ENCODE data around the gene CTNNA3. TPM values are rescaled to one million over a fixed set of nuclear protein-coding genes. Genes with fewer than 3 reads are reported as not detected.
"Not testable (repeated sequence)": the region's sequence is repeated elsewhere in the genome, so short reads cannot be mapped to it uniquely, and the experiment has no call there.

The CTNNA3 gene
- total RNA-seq, 1 experiment from 2014 or later, result 0.20 TPM

GRCh38 chr10:67725567-67725966 is 29.6 kb upstream of the CTNNA3 start:
- BruUV-seq (replicated peaks), result no TSS peak
- TF ChIP-seq CTCF (IDR thresholded peaks at IDR 0.05; ENCODE audit: insufficient read depth in 1 of 2, low read depth in 1 of 2, low read length in 1 of 2, severe bottlenecking in 1 of 2, unreplicated experiment in 1 of 2), result no peak
- intact Hi-C loops (cut with micrococcal nuclease; ENCODE audit: unreplicated experiment), result no loop called here

GRCh38 chr10:67723601-67724000 is 27.6 kb upstream of the CTNNA3 start:
- no peak for TF ChIP-seq CTCF (IDR thresholded peaks at IDR 0.05; ENCODE audit: insufficient read depth in 1 of 2, low read depth in 1 of 2, low read length in 1 of 2, severe bottlenecking in 1 of 2, unreplicated experiment in 1 of 2)
- H3K4me3 ChIP-seq (ENCODE audit: low read depth, low read length), result no peak overlapping the region
- ChIA-PET CTCF (interaction anchor here (1.1 kb wide), 1 partner anchor 56 kb away, joined by 3 read pairs; no protein-coding TSS in a partner anchor), POLR2A (no interaction called here)
- no peaks in the 10 kb centered on the region; the same call in 1 of the 2 replicates for H3K27me3 ChIP-seq (replicated peaks; ENCODE audit: control insufficient read depth, insufficient read depth, low read length)
- intact Hi-C loops (cut with micrococcal nuclease; ENCODE audit: unreplicated experiment), result no loop called here
- Mint-ChIP-seq H3K4me1 (ENCODE audit: low read depth, unreplicated experiment) (no peaks in the 10 kb centered on the region), H3K36me3 (ENCODE audit: insufficient read depth, unreplicated experiment) (no peaks in the 10 kb centered on the region), H3K27ac (ENCODE audit: unreplicated experiment) (no peak overlapping the region), H3K27me3 (ENCODE audit: insufficient read depth, unreplicated experiment) (peaks cover 22% of the 10 kb centered on the region), H3K9me3 (ENCODE audit: unreplicated experiment) (peaks cover 9% of the 10 kb centered on the region), H3K4me3 (ENCODE audit: unreplicated experiment) (no peak overlapping the region)
- BruUV-seq (replicated peaks), result no TSS peak
- no peaks in the 10 kb centered on the region for H3K36me3 ChIP-seq (ENCODE audit: control insufficient read depth, insufficient read depth, low read length)
- H3K9me3 ChIP-seq, result no peaks in the 10 kb centered on the region
- H3K4me1 ChIP-seq, result no peaks in the 10 kb centered on the region
- DNase-seq, result no peak

More at GRCh38 chr10:67725567-67725966, 29.6 kb upstream of the CTNNA3 start:
- H3K27me3 ChIP-seq (replicated peaks; ENCODE audit: control insufficient read depth, insufficient read depth, low read length), result no peaks in the 10 kb centered on the region; the same call in 1 of the 2 replicates
- H3K4me1 Mint-ChIP-seq (ENCODE audit: low read depth, unreplicated experiment), result no peaks in the 10 kb centered on the region
- ChIA-PET POLR2A (no interaction called here), CTCF (no interaction called here)
- H3K4me1 ChIP-seq, result no peaks in the 10 kb centered on the region
- no peaks in the 10 kb centered on the region for H3K36me3 ChIP-seq (ENCODE audit: control insufficient read depth, insufficient read depth, low read length)
- no peak for DNase-seq
- H3K9me3 ChIP-seq, result no peaks in the 10 kb centered on the region
- no peak overlapping the region for H3K4me3 Mint-ChIP-seq (ENCODE audit: unreplicated experiment)
- H3K36me3 Mint-ChIP-seq (ENCODE audit: insufficient read depth, unreplicated experiment), result no peaks in the 10 kb centered on the region
- no peaks in the 10 kb centered on the region for H3K9me3 Mint-ChIP-seq (ENCODE audit: unreplicated experiment)
- H3K27me3 Mint-ChIP-seq (ENCODE audit: insufficient read depth, unreplicated experiment), result peaks cover 12% of the 10 kb centered on the region
- no peak overlapping the region for H3K4me3 ChIP-seq (ENCODE audit: low read depth, low read length)
- H3K27ac Mint-ChIP-seq (ENCODE audit: unreplicated experiment), result no peak overlapping the region

GRCh38 chr10:67722113-67722512 is 26.1 kb upstream of the CTNNA3 start:
- Mint-ChIP-seq H3K27me3 (ENCODE audit: insufficient read depth, unreplicated experiment) (peaks cover 23% of the 10 kb centered on the region), H3K9me3 (ENCODE audit: unreplicated experiment) (peaks cover 9% of the 10 kb centered on the region), H3K36me3 (ENCODE audit: insufficient read depth, unreplicated experiment) (no peaks in the 10 kb centered on the region), H3K27ac (ENCODE audit: unreplicated experiment) (no peak overlapping the region), H3K4me1 (ENCODE audit: low read depth, unreplicated experiment) (no peaks in the 10 kb centered on the region), H3K4me3 (ENCODE audit: unreplicated experiment) (no peak overlapping the region)
- Histone ChIP-seq H3K4me1 (no peaks in the 10 kb centered on the region), H3K4me3 (ENCODE audit: low read depth, low read length) (no peak overlapping the region), H3K9me3 (no peaks in the 10 kb centered on the region), H3K36me3 (ENCODE audit: control insufficient read depth, insufficient read depth, low read length) (no peaks in the 10 kb centered on the region), H3K27me3 (replicated peaks; ENCODE audit: control insufficient read depth, insufficient read depth, low read length) (no peaks in the 10 kb centered on the region; the same call in 1 of the 2 replicates)
- intact Hi-C loops (cut with micrococcal nuclease; ENCODE audit: unreplicated experiment), result no loop called here
- CTCF ChIA-PET, result no interaction called here
- no TSS peak for BruUV-seq (replicated peaks)
- TF ChIP-seq CTCF (IDR thresholded peaks at IDR 0.05; ENCODE audit: insufficient read depth in 1 of 2, low read depth in 1 of 2, low read length in 1 of 2, severe bottlenecking in 1 of 2, unreplicated experiment in 1 of 2), result no peak
- DNase-seq, result no peak
- POLR2A ChIA-PET, result no interaction called here

GRCh38 chr10:67716455-67716854 is 20.5 kb upstream of the CTNNA3 start:
- BruUV-seq (replicated peaks); CTCF ChIA-PET; H3K36me3 ChIP-seq (ENCODE audit: control insufficient read depth, insufficient read depth, low read length); H3K4me1 Mint-ChIP-seq (ENCODE audit: low read depth, unreplicated experiment); POLR2A ChIA-PET; H3K4me1 ChIP-seq; H3K27me3 ChIP-seq (replicated peaks; ENCODE audit: control insufficient read depth, insufficient read depth, low read length); DNase-seq; H3K4me3 Mint-ChIP-seq (ENCODE audit: unreplicated experiment); H3K4me3 ChIP-seq (ENCODE audit: low read depth, low read length); intact Hi-C loops (cut with micrococcal nuclease; ENCODE audit: unreplicated experiment); H3K27ac Mint-ChIP-seq (ENCODE audit: unreplicated experiment); H3K36me3 Mint-ChIP-seq (ENCODE audit: insufficient read depth, unreplicated experiment): not testable (repeated sequence)
- peaks cover 11% of the 10 kb centered on the region for H3K9me3 ChIP-seq
- Mint-ChIP-seq H3K27me3 (ENCODE audit: insufficient read depth, unreplicated experiment) (peaks cover 19% of the 10 kb centered on the region), H3K9me3 (ENCODE audit: unreplicated experiment) (peaks cover 18% of the 10 kb centered on the region)

All from Caco-2 (cell line).